PC-9 (cell line): ENCODE data around the gene PFKP.

Experiments
- CTCF ChIP-seq: fragments of 200-600 bp; sonication (generic); conservative IDR thresholded peaks from 2 replicates; pipeline ENCODE4 v1.6.1; 2017; ENCODE audit warnings: mixed run types, antibody characterized with exemption, mild to moderate bottlenecking, moderate library complexity
- EZH2 ChIP-seq: fragments of 200-600 bp; sonication (generic); IDR thresholded peaks from 2 replicates; pipeline ENCODE4 v1.8.0; 2017; ENCODE audit warnings: antibody characterized with exemption, low read depth

- TF ChIP-seq EZH2 (no peak), CTCF (no peak)
Observed at GRCh38 chr10:3125527-3126170, 58.3 kb downstream of the PFKP start.
